ENCODE data around the gene SEC24B. TPM values are rescaled to one million over a fixed set of nuclear protein-coding genes. Genes with fewer than 3 reads are reported as not detected.

Gene SEC24B
- total RNA-seq, 1 experiment from 2014 or later, result 27.1 TPM

GRCh38 chr4:109552237-109552636 lies 118.6 kb downstream of the SEC24B start:
- peaks cover 2 to 8% (median 2%) of the 10 kb centered on the region in 3 experiments; a peak in 5 of 7 replicates for H3K36me3 Mint-ChIP-seq (ENCODE audit: insufficient read depth in 1 of 3, low read depth in 3 of 3)
- Histone ChIP-seq H2AK5ac (ENCODE audit: insufficient read length, low read length) (no peak overlapping the region), H4K91ac (ENCODE audit: insufficient read length, low read depth, low read length) (no peak overlapping the region), H3K23ac (ENCODE audit: insufficient read length, low read depth, low read length) (no peak overlapping the region), H3K18ac (ENCODE audit: insufficient read length, low read depth, low read length) (no peak overlapping the region), H3K23me2 (ENCODE audit: insufficient read length, low read depth, low read length, poor library complexity, severe bottlenecking) (no peaks in the 10 kb centered on the region), H2AFZ (ENCODE audit: low read length) (no peak overlapping the region), H3K27ac (ENCODE audit: insufficient read length, low read depth, low read length) (no peak overlapping the region), H2BK20ac (ENCODE audit: low read depth, low read length, poor library complexity, severe bottlenecking) (no peak overlapping the region), H3K9ac (ENCODE audit: extremely low read depth, insufficient read length, low read length) (no peak overlapping the region), H4K5ac (ENCODE audit: insufficient read length, low read depth, low read length) (no peak overlapping the region), H3K79me2 (ENCODE audit: insufficient read depth, low read length) (no peaks in the 10 kb centered on the region), H3K4me1 (ENCODE audit: insufficient read depth, low read length) (no peaks in the 10 kb centered on the region), H4K8ac (replicated peaks; ENCODE audit: insufficient read length, low read depth, low read length) (no peak overlapping the region), H3T11ph (ENCODE audit: low read length) (no peak overlapping the region), H3K79me1 (ENCODE audit: insufficient read depth, low read depth, low read length, poor library complexity, severe bottlenecking) (no peaks in the 10 kb centered on the region), H2BK15ac (ENCODE audit: low read depth, low read length) (no peak overlapping the region), H4K20me1 (ENCODE audit: control insufficient read depth, insufficient read depth, insufficient read length) (no peaks in the 10 kb centered on the region), H3K56ac (ENCODE audit: insufficient read length, low read depth, low read length) (no peak overlapping the region), H3K4me2 (ENCODE audit: insufficient read depth, insufficient read length, low read length) (no peak overlapping the region), H2BK5ac (ENCODE audit: insufficient read length, low read length) (no peak overlapping the region), H2BK120ac (ENCODE audit: low read depth, low read length, poor library complexity, severe bottlenecking) (no peak overlapping the region), H3K9me3 (ENCODE audit: control insufficient read depth, low read depth, low read length) (no peaks in the 10 kb centered on the region), H2BK12ac (ENCODE audit: insufficient read length, low read depth, low read length) (no peak overlapping the region), H3K4ac (ENCODE audit: low read depth, low read length) (no peak overlapping the region), H3K14ac (ENCODE audit: insufficient read depth, low read length) (no peak overlapping the region), H3K27me3 (ENCODE audit: insufficient read depth, low read length) (no peaks in the 10 kb centered on the region)
- no peak overlapping the region for H3K4me3 Mint-ChIP-seq
- no CpG with 5 or more reads among the region's 6 CpGs for WGBS (ENCODE audit: extremely low coverage, insufficient read length, low lambda C conversion rate)
- H3K27me3 Mint-ChIP-seq (ENCODE audit: low read depth), result no peaks in the 10 kb centered on the region
- H3K4me1 Mint-ChIP-seq, result peaks cover 6 to 8% of the 10 kb centered on the region in 2 experiments
- H3K27ac Mint-ChIP-seq, result no peak overlapping the region
- peaks cover 0 to 3% of the 10 kb centered on the region in 2 experiments; a peak in 1 of 5 replicates for H3K9me3 Mint-ChIP-seq
- no peak for TF ChIP-seq CTCF (conservative IDR thresholded peaks at IDR 0.05)
- DNase-seq, result no peak

Data from H9 (cell line).